IMR-90 (cell line): ENCODE measurements around the gene HIVEP1. TPM values are rescaled to one million over a fixed set of nuclear protein-coding genes. Genes with fewer than 3 reads are reported as not detected.
A peak's percentile ranks its signal among the peaks of the same experiment; 100 is the strongest.

ENCODE experiments used
- ATAC-seq: fragments of 200-7000 bp; cut with Tn5 transposase; 2 replicates; pipeline ENCODE4 v1.9.1; 2020; ENCODE audit warnings: low read depth, mild to moderate bottlenecking, moderate library complexity
- BruUV-seq: library from RNA; stranded (reverse); fragments of 400-500 nt; replicated peaks from 2 replicates; lab custom pipeline; 2021; lab: Mats Ljungman, UMichigan
- CTCF ChIA-PET: fragments of 300-600 bp; formaldehyde crosslinking; extraction: SDS; loops from one replicate; lab custom pipeline; 2021; ENCODE audit warnings: antibody characterized with exemption; lab: Yijun Ruan, JAX
- POLR2A ChIA-PET: fragments of 300-600 bp; sonication (Branson Sonifier 250); formaldehyde crosslinking; loops from one replicate; lab custom pipeline; 2022; ENCODE audit warnings: antibody characterized with exemption; ENCODE audit not compliant: unreplicated experiment; lab: Charles Lee
- DNase-seq: peaks from one replicate; pipeline ENCODE4 v3.0.0; 2013
- H2AFZ ChIP-seq: replicated peaks from 2 replicates; pipeline ENCODE3; 2013; ENCODE audit warnings: low read length, mild to moderate bottlenecking; ENCODE audit not compliant: poor library complexity
- H2AK5ac ChIP-seq: 2 replicates; pipeline ENCODE4 v1.6.1; 2013; ENCODE audit warnings: low read depth, low read length, inconsistent platforms
- H2AK9ac ChIP-seq: replicated peaks from 2 replicates; pipeline ENCODE3; 2013; ENCODE audit warnings: mild to moderate bottlenecking, low read depth, low read length, moderate library complexity; ENCODE audit not compliant: poor library complexity
- H2BK120ac ChIP-seq: 2 replicates; pipeline ENCODE4 v1.6.1; 2013; ENCODE audit warnings: low read depth, low read length, inconsistent platforms
- H2BK15ac ChIP-seq: 3 replicates; pipeline ENCODE4 v1.6.1; 2013; ENCODE audit warnings: low read depth, low read length, inconsistent platforms
- H2BK20ac ChIP-seq: 2 replicates; pipeline ENCODE4 v1.6.1; 2013; ENCODE audit warnings: low read depth, mild to moderate bottlenecking, inconsistent platforms, low read length, moderate library complexity
- H2BK5ac ChIP-seq: 2 replicates; pipeline ENCODE4 v1.6.1; 2013; ENCODE audit warnings: mild to moderate bottlenecking, low read depth, low read length, inconsistent platforms; ENCODE audit not compliant: poor library complexity, severe bottlenecking
- H3K14ac ChIP-seq: replicated peaks from 2 replicates; pipeline ENCODE4 v1.6.1; 2013; ENCODE audit warnings: low read depth, low read length, inconsistent platforms
- H3K18ac ChIP-seq: 2 replicates; pipeline ENCODE4 v1.6.1; 2013; ENCODE audit warnings: low read depth, low read length, control low read depth
- H3K23ac ChIP-seq: 2 replicates; pipeline ENCODE4 v1.6.1; 2013; ENCODE audit warnings: low read depth, low read length, inconsistent platforms
- H3K27ac ChIP-seq: 2 replicates; pipeline ENCODE4 v1.5.1; 2013; ENCODE audit warnings: mild to moderate bottlenecking, control low read depth, low read length; ENCODE audit not compliant: insufficient read depth
- H3K27me3 ChIP-seq: 2 replicates; pipeline ENCODE4 v1.6.1; 2013; ENCODE audit warnings: low read length; ENCODE audit not compliant: control insufficient read depth, insufficient read depth
- H3K36me3 ChIP-seq: 2 replicates; pipeline ENCODE4 v1.6.1; 2013; ENCODE audit warnings: low read length, mixed read lengths; ENCODE audit not compliant: control insufficient read depth, insufficient read depth
- H3K4ac ChIP-seq: 2 replicates; pipeline ENCODE4 v1.6.1; 2013; ENCODE audit warnings: low read depth, low read length, inconsistent platforms
- H3K4me1 ChIP-seq: 2 replicates; pipeline ENCODE4 v1.6.1; 2013; ENCODE audit warnings: low read length, mixed read lengths; ENCODE audit not compliant: control insufficient read depth, insufficient read depth
- H3K4me2 ChIP-seq: 2 replicates; pipeline ENCODE4 v1.6.1; 2013; ENCODE audit warnings: low read depth, mild to moderate bottlenecking, control low read depth, low read length, moderate library complexity
- H3K4me3 ChIP-seq: 2 replicates; pipeline ENCODE4 v1.5.1; 2013; ENCODE audit warnings: low read depth, mild to moderate bottlenecking, control low read depth, low read length, moderate library complexity; ENCODE audit not compliant: insufficient read depth
- H3K56ac ChIP-seq: 2 replicates; pipeline ENCODE4 v1.6.1; 2013; ENCODE audit warnings: low read length, inconsistent platforms; ENCODE audit not compliant: insufficient read depth; ENCODE audit errors: extremely low read depth
- H3K79me1 ChIP-seq, 2 experiments: 2 replicates each; pipeline ENCODE4 v1.6.1; 2013; ENCODE audit warnings: low read length in 2 of 2, inconsistent platforms in 1 of 2, low read depth in 1 of 2
- H3K9ac ChIP-seq: 2 replicates; pipeline ENCODE4 v1.6.1; 2013; ENCODE audit warnings: low read depth, low read length, control low read depth
- H3K9me1 ChIP-seq: 2 replicates; pipeline ENCODE4 v1.6.1; 2013; ENCODE audit warnings: low read length, inconsistent platforms; ENCODE audit not compliant: insufficient read depth
- H3K9me3 ChIP-seq: 2 replicates; pipeline ENCODE4 v1.6.1; 2013; ENCODE audit warnings: low read length; ENCODE audit not compliant: control insufficient read depth, insufficient read depth
- H4K20me1 ChIP-seq: 2 replicates; pipeline ENCODE4 v1.6.1; 2013; ENCODE audit warnings: low read length, inconsistent platforms; ENCODE audit not compliant: insufficient read depth
- H4K5ac ChIP-seq: 2 replicates; pipeline ENCODE4 v1.6.1; 2013; ENCODE audit warnings: mild to moderate bottlenecking, low read depth, low read length, control low read depth
- H4K8ac ChIP-seq, 2 experiments: 2 replicates each; pipeline ENCODE4 v1.6.1; 2013; ENCODE audit warnings: low read depth in 2 of 2, low read length in 2 of 2, control low read depth in 1 of 2, inconsistent platforms in 1 of 2
- H4K91ac ChIP-seq: 2 replicates; pipeline ENCODE4 v1.6.1; 2013; ENCODE audit warnings: low read depth, low read length, inconsistent platforms; ENCODE audit not compliant: insufficient read depth
- BHLHE40 ChIP-seq: fragments of 150-350 bp; IDR thresholded peaks from 2 replicates; pipeline ENCODE4 v1.6.1; 2016; ENCODE audit warnings: mild to moderate bottlenecking, low read depth, low read length
- CEBPB ChIP-seq: IDR thresholded peaks from 2 replicates; pipeline ENCODE4 v1.6.1; 2012; ENCODE audit warnings: low read depth, low read length, improper control_type of control experiment
- CHD1 ChIP-seq: IDR thresholded peaks from 2 replicates; pipeline ENCODE4 v1.6.1; 2012; ENCODE audit warnings: low read depth, low read length, improper control_type of control experiment
- MAFK ChIP-seq: IDR thresholded peaks from 2 replicates; pipeline ENCODE4 v1.6.1; 2012; ENCODE audit warnings: low read depth, low read length, improper control_type of control experiment
- NFE2L2 ChIP-seq: fragments of 150-350 bp; IDR thresholded peaks from 2 replicates; pipeline ENCODE4 v1.6.1; 2016; ENCODE audit warnings: low read depth, mild to moderate bottlenecking, low read length
- RFX5 ChIP-seq: IDR thresholded peaks from 2 replicates; pipeline ENCODE4 v1.8.0; 2012; ENCODE audit warnings: low read depth, mild to moderate bottlenecking, low read length, moderate library complexity
- WGBS, 2 experiments: methylation state at CpG; one replicate each; pipeline versions ENCODE4 v1.1.5 to v1.1.7; 2013; ENCODE audit warnings: missing lambda C conversion rate in 2 of 2; ENCODE audit not compliant: insufficient read length in 1 of 2; ENCODE audit errors: extremely low coverage in 2 of 2; 5-methylcytosine and 5-hydroxymethylcytosine counted together
- dilution Hi-C: fragments of 300-500 bp; cut with HindIII; formaldehyde crosslinking; loops from one replicate; pipeline ENCODE4 v1.14.3; 2018; ENCODE audit warnings: low sequenced_read_pairs; ENCODE audit not compliant: unreplicated experiment
- in situ Hi-C: fragments of 300-500 bp; cut with MboI; formaldehyde crosslinking; loops from 3 replicates; pipeline ENCODE4 v1.14.3; 2019; ENCODE audit warnings: low sequenced_read_pairs, inconsistent platforms, mixed read lengths
- intact Hi-C: fragments of 100-400 bp; cut with micrococcal nuclease; formaldehyde crosslinking; loops from 2 replicates; pipeline ENCODE4 v1.10.0; 2022
- polyA plus RNA-seq, 3 experiments: library from polyadenylated mRNA; depleted of rRNA; stranded (reverse); fragments of >200 nt; gene quantifications; 2 replicates each; pipeline ENCODE4 v1.2.3, GENCODE V29; 2012; ENCODE audit warnings: low replicate concordance in 1 of 3
- total RNA-seq: library from RNA; depleted of rRNA; stranded (reverse); fragments of >200 nt; gene quantifications from 2 replicates; pipeline ENCODE4 v1.2.3, GENCODE V29; 2012
- TF ChIP-seq, protein P1 (sequence below): fragments of 150-350 bp; IDR thresholded peaks from 2 replicates; pipeline ENCODE4 v1.6.1; 2017; ENCODE audit warnings: mild to moderate bottlenecking, antibody characterized with exemption, low read length, low read depth

The HIVEP1 gene
- total and polyA plus RNA-seq, 2 of the 4 experiments (the other 2 are of a cell fraction), result 13.0 to 17.2 TPM

DNA sequence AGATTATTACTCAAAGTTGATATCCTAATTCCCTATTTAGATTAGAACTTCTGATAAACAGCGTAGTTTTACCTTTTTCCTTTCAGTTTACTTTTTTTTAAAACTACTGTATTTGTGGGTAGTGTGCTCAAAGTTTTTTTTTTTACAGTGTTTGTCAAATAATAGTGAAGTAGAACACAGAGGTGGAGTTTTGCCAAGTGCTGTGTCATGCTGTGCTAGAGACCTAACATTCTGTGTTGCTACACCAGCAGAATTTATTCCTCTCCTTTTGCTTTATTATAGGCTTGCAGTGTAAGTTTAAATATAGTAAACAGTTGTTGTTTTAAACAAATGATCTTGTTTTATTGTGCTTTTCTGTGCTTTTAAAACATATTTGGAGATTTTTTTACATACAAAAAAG is 125.4 kb downstream of the HIVEP1 start:
- Histone ChIP-seq H3K9me1 (peaks cover 12% of the 10 kb centered on the region), H2BK20ac (no peak overlapping the region), H3K27me3 (no peaks in the 10 kb centered on the region), H4K5ac (no peak overlapping the region), H2BK120ac (no peak overlapping the region), H4K8ac (no peak overlapping the region), H3K18ac (no peak overlapping the region), H3K4me3 (no peak overlapping the region), H2AK9ac (no peak overlapping the region), H3K36me3 (peaks cover 15% of the 10 kb centered on the region), H2BK5ac (peak overlapping the region; percentile 38), H3K4ac (no peak overlapping the region), H3K9me3 (no peaks in the 10 kb centered on the region), H3K4me2 (no peak overlapping the region), H3K9ac (no peak overlapping the region), H2AK5ac (no peak overlapping the region), H3K23ac (no peak overlapping the region), H2AFZ (no peak overlapping the region), H3K79me1 (peaks cover 6 to 23% of the 10 kb centered on the region in 2 experiments; a peak in 3 of 4 replicates), H3K14ac (no peak overlapping the region), H4K91ac (no peak overlapping the region), H3K56ac (no peak overlapping the region), H3K27ac (no peak overlapping the region), H2BK15ac (no peak overlapping the region), H3K4me1 (peaks cover 4% of the 10 kb centered on the region), H4K20me1 (no peaks in the 10 kb centered on the region; the same call in 1 of the 2 replicates)
- in situ Hi-C loops, result no loop called here
- ChIA-PET CTCF (no interaction called here), POLR2A (no interaction called here)
- intact Hi-C loops, result loop anchor here (5.0 kb wide), 1 partner anchor 125 kb away; the partner anchor contains the start of gene HIVEP1
- BruUV-seq, result no TSS peak
- dilution Hi-C loops, result no loop called here
- ATAC-seq (no peak), DNase-seq (peak; percentile 85)
- TF ChIP-seq CHD1 (no peak), NFE2L2 (peak; percentile 82), RFX5 (no peak), MAFK (peak; percentile 52; the same call in 1 of the 2 replicates), CEBPB (0 out of 2 replicates have a peak, but pooled peaks have one; percentile 30), BHLHE40 (no peak)
- TF ChIP-seq, protein P1, sequence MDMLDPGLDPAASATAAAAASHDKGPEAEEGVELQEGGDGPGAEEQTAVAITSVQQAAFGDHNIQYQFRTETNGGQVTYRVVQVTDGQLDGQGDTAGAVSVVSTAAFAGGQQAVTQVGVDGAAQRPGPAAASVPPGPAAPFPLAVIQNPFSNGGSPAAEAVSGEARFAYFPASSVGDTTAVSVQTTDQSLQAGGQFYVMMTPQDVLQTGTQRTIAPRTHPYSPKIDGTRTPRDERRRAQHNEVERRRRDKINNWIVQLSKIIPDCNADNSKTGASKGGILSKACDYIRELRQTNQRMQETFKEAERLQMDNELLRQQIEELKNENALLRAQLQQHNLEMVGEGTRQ, result no peak
- no CpG with 5 or more reads among the region's 1 CpG for WGBS, 2 experiments
